ENCODE results near the gene GTF3C1. TPM values are rescaled to one million over a fixed set of nuclear protein-coding genes. Genes with fewer than 3 reads are reported as not detected.
"Not testable (repeated sequence)": the region's sequence is repeated elsewhere in the genome, so short reads cannot be mapped to it uniquely, and the experiment has no call there.

Gene GTF3C1
- total RNA-seq, 1 experiment from 2014 or later, result 88.2 TPM

DNA sequence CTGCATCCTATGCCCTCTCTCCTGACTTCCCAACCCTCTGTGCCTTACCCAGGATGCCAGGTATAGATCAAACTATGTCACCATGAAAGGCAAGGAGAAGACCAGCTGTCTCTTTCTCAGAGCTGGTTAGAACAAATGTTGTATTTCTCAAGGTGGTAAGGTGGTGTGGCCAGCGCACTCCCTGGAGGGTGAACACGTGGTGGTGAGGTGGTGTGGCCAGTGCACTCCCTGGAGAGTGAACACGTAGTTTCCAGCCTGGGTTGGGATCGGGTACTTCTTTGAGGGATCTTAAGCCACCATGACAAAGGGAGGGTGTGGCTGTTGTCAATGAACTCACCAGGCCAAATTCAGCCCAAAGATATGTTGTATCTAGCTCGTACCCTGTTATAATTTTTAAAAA is 27.0 kb upstream of the GTF3C1 start:
- Histone ChIP-seq H3K36me3 (no peaks in the 10 kb centered on the region; the same call in 1 of the 2 replicates), H3K4me3 (no peak overlapping the region), H3K9me3 (no peaks in the 10 kb centered on the region), H3K27me3 (no peaks in the 10 kb centered on the region)
- DNase-seq, result no peak

DNA sequence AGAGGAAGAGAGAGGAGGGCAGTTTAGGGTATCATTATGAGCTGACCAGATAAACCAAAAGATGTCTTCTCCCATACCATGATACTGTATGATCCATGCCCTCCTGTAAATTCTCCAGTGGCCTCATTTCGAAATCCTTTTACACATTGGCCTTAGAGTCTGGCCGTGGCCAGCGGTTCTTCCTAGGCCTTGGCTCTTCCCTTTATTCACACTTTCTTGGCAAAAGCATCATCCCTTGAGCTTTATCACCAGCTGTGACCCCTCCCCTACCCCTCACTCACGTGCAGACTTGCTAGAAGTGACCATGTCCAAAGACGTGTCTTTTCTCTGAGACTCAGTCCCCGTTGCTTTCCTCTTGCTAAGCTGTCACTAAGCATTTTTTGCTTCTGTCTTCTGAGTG is 23.0 kb upstream of the GTF3C1 start:
- Histone ChIP-seq H3K9me3 (no peaks in the 10 kb centered on the region), H3K27me3 (no peaks in the 10 kb centered on the region), H3K4me3 (no peak overlapping the region), H3K36me3 (no peaks in the 10 kb centered on the region)
- DNase-seq, result no peak

DNA sequence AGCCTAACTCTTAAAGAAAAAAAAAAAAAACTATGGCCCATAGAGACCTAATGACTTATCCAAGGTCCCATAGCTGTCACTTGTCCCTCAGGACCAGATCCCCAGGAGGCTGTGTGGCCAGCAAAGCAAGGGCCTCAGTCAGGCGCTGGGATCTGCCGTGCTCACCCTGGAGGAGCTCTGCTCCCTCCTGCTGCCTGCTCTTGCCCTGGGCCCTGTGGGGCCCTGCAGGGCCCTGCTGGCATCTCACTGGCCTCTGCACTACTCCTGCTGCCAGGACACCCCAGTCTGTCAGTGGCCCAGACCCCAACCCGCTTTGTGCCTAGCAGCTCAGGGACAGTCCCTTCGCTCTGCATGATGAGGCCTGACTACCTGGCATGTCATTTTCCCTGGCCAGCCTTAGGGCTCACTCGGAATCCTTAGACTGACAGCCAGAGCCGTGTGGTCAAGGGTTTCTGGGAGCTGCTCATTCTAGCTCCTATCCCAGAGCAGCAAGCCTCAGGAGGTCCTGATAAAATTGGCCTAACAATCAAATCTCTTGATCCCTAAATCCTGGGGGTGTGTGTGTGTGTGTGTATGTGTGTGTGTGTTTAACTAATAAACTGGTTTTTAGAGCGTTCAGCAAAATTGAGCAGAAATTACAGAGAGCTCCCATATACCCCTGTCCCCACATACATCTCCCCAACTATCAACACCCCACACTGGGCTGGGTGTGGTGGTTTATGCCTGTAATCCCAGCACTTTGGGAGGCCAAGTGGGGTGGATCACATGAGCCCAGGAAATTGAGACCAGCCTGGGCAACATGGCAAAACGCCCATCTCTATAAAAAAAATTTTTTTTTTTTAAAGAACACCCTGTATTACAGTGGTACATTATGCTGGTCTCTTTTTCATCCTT is 22.0 kb upstream of the GTF3C1 start:
- peak; percentile 23 for DNase-seq
- H3K27me3 ChIP-seq, result no peaks in the 10 kb centered on the region
- no peaks in the 10 kb centered on the region for H3K36me3 ChIP-seq
- H3K4me3 ChIP-seq, result no peak overlapping the region
- no peaks in the 10 kb centered on the region for H3K9me3 ChIP-seq

DNA sequence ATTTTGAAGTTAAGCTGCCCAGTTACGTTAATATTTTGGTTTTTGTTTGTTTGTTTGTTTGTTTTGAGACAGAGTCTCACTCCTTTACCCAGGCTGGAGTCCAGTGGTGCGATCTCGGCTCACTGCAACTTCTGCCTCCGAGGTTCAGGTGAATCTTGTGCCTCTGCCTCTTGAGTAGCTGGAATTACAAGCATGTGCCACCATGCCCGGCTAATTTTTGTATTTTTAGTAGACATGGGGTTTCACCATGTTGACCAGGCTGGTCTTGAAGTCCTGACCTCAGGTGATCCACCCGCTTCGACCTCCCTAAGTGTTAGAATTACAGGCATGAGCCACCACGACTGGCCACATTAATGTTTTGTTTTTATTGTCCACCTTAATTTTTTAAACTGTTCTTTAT is 21.3 kb upstream of the GTF3C1 start:
- H3K4me3 ChIP-seq, H3K9me3 ChIP-seq, DNase-seq, H3K27me3 ChIP-seq, H3K36me3 ChIP-seq: not testable (repeated sequence)

DNA sequence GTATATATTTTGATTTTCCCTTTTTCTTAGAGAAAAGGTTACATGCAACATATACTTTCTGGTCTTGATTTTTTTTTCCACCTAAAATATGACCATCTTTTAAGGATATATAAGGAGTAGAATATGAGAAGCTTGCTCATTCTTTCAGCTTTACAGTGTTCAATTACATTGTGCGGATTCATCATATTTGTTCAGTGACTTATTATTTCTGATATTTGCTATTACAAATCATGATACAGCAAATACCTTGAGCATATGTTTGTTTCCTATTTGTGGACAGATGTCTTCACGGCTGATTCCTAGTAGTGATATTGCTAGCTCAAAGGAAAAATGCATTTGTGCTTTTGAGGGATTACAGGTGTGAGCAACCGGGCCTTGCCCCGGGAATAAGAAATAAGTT is 18.4 kb upstream of the GTF3C1 start:
- Histone ChIP-seq H3K36me3 (no peaks in the 10 kb centered on the region), H3K4me3 (no peak overlapping the region)

GRCh38 chr16:27566417-27566816 is 16.7 kb upstream of the GTF3C1 start:
- H3K27me3 ChIP-seq, result no peaks in the 10 kb centered on the region
- H3K9me3 ChIP-seq, result no peaks in the 10 kb centered on the region

More for the DNA sequence above, 18.4 kb upstream of the GTF3C1 start:
- no peak for DNase-seq
- H3K27me3 ChIP-seq, result no peaks in the 10 kb centered on the region
- H3K9me3 ChIP-seq, result no peaks in the 10 kb centered on the region

GRCh38 chr16:27564224-27564623 is 14.5 kb upstream of the GTF3C1 start:
- no peak for DNase-seq
- no peaks in the 10 kb centered on the region for H3K9me3 ChIP-seq
- H3K27me3 ChIP-seq, result no peaks in the 10 kb centered on the region
- no peak overlapping the region for H3K4me3 ChIP-seq
- H3K36me3 ChIP-seq, result no peaks in the 10 kb centered on the region

More at GRCh38 chr16:27566417-27566816, 16.7 kb upstream of the GTF3C1 start:
- no peaks in the 10 kb centered on the region for H3K36me3 ChIP-seq
- no peak overlapping the region for H3K4me3 ChIP-seq
- DNase-seq, result no peak

DNA sequence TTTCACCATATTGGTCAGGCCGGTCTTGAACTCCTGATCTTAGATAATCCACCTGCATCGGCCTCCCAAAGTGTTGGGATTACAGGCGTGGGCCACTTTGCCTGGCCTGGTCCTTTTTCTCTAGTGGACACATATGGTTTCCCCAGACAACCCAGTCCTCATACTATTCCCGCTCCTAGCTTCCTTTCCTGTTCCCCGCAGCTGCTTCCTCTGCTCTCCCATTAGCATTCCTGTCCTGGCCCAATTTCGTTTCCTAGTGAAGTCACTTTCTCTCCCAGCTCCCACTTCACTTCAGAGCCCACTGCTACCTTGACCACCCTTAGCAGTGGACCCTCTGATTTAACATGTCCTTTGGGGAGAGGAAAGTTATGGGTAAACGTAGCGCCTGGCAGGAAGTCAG is 11.5 kb upstream of the GTF3C1 start:
- Histone ChIP-seq H3K27me3 (no peaks in the 10 kb centered on the region), H3K9me3 (no peaks in the 10 kb centered on the region), H3K4me3 (no peak overlapping the region), H3K36me3 (no peaks in the 10 kb centered on the region)
- DNase-seq, result no peak

DNA sequence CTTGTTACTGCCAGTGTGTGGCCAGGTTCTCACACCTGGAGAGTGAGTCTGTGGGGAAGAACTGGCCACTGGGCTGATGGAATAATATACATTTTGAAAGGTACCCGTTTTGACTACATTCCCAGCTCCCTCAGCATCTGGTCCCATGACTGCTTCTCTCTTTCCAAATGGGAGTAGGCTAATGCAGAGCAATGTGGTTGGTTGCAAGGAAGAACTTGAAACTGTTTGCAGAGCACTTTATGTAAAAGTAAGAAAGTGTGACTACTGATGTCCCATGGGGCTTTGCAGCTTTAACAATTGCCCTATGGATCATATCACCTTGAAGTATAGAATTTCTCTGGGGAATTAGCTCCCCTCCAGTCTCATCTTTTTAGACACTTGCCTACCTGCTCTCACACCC is 9.2 kb upstream of the GTF3C1 start:
- Histone ChIP-seq H3K4me3 (no peak overlapping the region), H3K9me3 (no peaks in the 10 kb centered on the region), H3K36me3 (no peaks in the 10 kb centered on the region; the same call in none of the 2 replicates), H3K27me3 (no peaks in the 10 kb centered on the region)
- no peak for DNase-seq

GRCh38 chr16:27558434-27558833 is 8.7 kb upstream of the GTF3C1 start:
- no peaks in the 10 kb centered on the region; the same call in none of the 2 replicates for H3K36me3 ChIP-seq
- no peaks in the 10 kb centered on the region for H3K27me3 ChIP-seq
- DNase-seq, result no peak
- no peaks in the 10 kb centered on the region for H3K9me3 ChIP-seq
- no peak overlapping the region for H3K4me3 ChIP-seq

DNA sequence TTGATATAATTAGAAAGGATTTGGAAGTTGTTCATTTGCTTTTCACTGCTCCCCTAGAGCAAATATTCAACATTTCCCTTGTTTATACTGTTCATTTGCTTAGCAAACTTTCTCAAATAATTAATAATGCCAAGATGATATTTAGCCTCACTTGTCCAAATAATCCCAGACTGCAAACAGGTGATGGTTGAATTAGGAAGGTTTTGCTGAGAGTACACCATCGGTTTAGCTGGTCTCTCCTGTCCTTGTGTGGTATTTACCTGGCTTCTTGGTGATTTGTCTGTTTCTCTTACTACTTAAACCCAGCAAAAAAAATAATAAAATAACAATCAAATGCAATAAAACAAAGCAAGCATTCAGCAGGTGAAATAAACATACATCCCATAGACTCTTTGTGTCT is 6.8 kb upstream of the GTF3C1 start:
- no peak for DNase-seq
- Histone ChIP-seq H3K36me3 (no peaks in the 10 kb centered on the region; the same call in none of the 2 replicates), H3K9me3 (no peaks in the 10 kb centered on the region), H3K27me3 (no peaks in the 10 kb centered on the region), H3K4me3 (no peak overlapping the region)

DNA sequence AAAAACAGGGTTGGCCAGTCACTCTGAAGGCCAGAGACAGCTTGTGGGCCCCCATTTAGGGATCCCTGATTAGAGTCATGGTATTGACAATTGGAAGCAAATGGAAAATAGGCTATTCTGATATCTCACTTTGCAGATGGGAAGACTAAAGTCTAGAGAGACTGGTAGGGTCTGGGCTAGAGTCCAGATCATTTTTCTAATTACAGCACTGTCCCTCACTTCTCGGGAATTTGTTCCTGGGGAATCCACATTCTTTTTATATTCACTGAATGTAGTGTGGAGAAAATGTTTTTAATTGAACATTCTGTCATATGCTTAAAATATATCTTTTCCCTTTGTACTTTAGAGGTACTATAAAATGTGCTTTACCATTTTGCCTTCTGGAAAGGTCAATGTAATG is 1.3 kb upstream of the GTF3C1 start:
- Histone ChIP-seq H3K4me3 (peak overlapping the region; percentile 99), H3K27me3 (no peaks in the 10 kb centered on the region), H3K36me3 (peaks cover 21% of the 10 kb centered on the region), H3K9me3 (no peaks in the 10 kb centered on the region)
- no peak for DNase-seq

DNA sequence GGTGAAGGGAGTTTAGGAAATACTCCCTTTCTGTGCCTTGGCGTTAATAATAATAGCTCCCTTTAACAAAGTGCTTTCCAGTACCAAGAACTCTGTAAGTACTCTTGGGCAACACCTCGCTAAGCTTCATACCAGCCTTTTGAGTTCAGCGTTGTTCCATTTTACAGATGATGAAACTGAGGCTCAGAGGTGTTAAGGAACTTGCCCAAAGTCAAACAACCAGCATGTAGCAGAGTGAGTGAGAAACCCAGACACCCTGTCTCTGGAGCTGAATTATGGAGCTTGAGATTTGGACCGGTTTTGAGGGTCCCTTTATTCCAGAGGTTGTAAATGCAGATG is 838 bp upstream of the GTF3C1 start:
- H3K4me3 ChIP-seq, result peak overlapping the region; percentile 99
- no peaks in the 10 kb centered on the region for H3K27me3 ChIP-seq
- H3K36me3 ChIP-seq, result peaks cover 26% of the 10 kb centered on the region
- DNase-seq, result no peak
- H3K9me3 ChIP-seq, result no peaks in the 10 kb centered on the region

GRCh38 chr16:27549464-27549745 is 308 bp downstream of the GTF3C1 start:
- Histone ChIP-seq H3K36me3 (peaks cover 37% of the 10 kb centered on the region), H3K4me3 (peak overlapping the region; percentile 99), H3K27me3 (no peaks in the 10 kb centered on the region), H3K9me3 (no peaks in the 10 kb centered on the region)
- DNase-seq, result no peak

- Histone ChIP-seq H3K9me3 (no peaks in the 10 kb centered on the region), H3K36me3 (peaks cover 53% of the 10 kb centered on the region), H3K4me3 (no peak overlapping the region; the same call in 1 of the 2 replicates), H3K27me3 (no peaks in the 10 kb centered on the region)
- no peak for DNase-seq
Observed at GRCh38 chr16:27547851-27548250, 1.9 kb downstream of the GTF3C1 start.

- H3K4me3 ChIP-seq, result no peak overlapping the region
- H3K9me3 ChIP-seq, result no peaks in the 10 kb centered on the region
- H3K27me3 ChIP-seq, result no peaks in the 10 kb centered on the region
- DNase-seq, result peak; percentile 29
- H3K36me3 ChIP-seq, result peaks cover 60% of the 10 kb centered on the region
Observed at GRCh38 chr16:27547134-27547533, 2.6 kb downstream of the GTF3C1 start.

- no peak overlapping the region for H3K4me3 ChIP-seq
- no peak for DNase-seq
- no peaks in the 10 kb centered on the region for H3K9me3 ChIP-seq
- no peaks in the 10 kb centered on the region for H3K27me3 ChIP-seq
- peaks cover 85% of the 10 kb centered on the region for H3K36me3 ChIP-seq
Observed at GRCh38 chr16:27544671-27545070, 5.0 kb downstream of the GTF3C1 start.

DNA sequence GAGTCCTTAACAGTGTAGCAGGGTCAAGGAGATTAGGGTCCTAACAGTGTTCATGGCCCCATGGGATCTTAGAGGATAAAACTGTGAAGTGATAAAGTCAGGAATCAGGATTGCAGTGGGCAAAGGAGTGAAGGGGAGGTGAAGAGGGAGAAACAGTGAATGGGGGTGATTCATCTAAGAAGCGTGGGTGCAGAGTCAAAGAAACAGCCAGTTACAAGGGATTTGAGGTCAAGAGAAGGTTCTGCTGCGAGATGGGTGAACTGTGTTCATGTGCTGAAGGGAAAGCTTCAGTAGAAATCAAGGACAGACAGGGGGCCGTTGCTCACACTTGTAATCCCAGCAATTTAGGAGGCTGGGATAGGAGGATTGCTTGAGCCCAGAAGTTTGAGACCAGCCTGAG is 5.9 kb downstream of the GTF3C1 start:
- Histone ChIP-seq H3K27me3 (no peaks in the 10 kb centered on the region), H3K36me3 (peaks cover 92% of the 10 kb centered on the region), H3K9me3 (no peaks in the 10 kb centered on the region), H3K4me3 (no peak overlapping the region)
- no peak for DNase-seq
